H9 (cell line): ENCODE data around the gene OR7D2. TPM values are rescaled to one million over a fixed set of nuclear protein-coding genes. Genes with fewer than 3 reads are reported as not detected.

Experiments used
- DNase-seq: peaks from one replicate; pipeline ENCODE4 v3.0.0-alpha.2; 2017
- H2AFZ ChIP-seq: one replicate; pipeline ENCODE4 v1.6.1; 2013; ENCODE audit warnings: mild to moderate bottlenecking, low read length, control low read depth, moderate library complexity
- H2AK5ac ChIP-seq: 2 replicates; pipeline ENCODE4 v1.6.1; 2013; ENCODE audit warnings: low read length, control low read depth, mixed read lengths; ENCODE audit not compliant: insufficient read length
- H2BK120ac ChIP-seq: one replicate; pipeline ENCODE4 v1.6.1; 2013; ENCODE audit warnings: low read depth, mild to moderate bottlenecking, low read length, control low read depth, inconsistent platforms; ENCODE audit not compliant: poor library complexity, severe bottlenecking
- H2BK12ac ChIP-seq: 2 replicates; pipeline ENCODE4 v1.6.1; 2013; ENCODE audit warnings: low read length, control low read depth, mixed read lengths, low read depth; ENCODE audit not compliant: insufficient read length
- H2BK15ac ChIP-seq: 2 replicates; pipeline ENCODE4 v1.6.1; 2013; ENCODE audit warnings: low read depth, low read length, control low read depth
- H2BK20ac ChIP-seq: one replicate; pipeline ENCODE4 v1.6.1; 2013; ENCODE audit warnings: low read depth, mild to moderate bottlenecking, low read length, control low read depth, inconsistent platforms; ENCODE audit not compliant: poor library complexity, severe bottlenecking
- H2BK5ac ChIP-seq: 2 replicates; pipeline ENCODE4 v1.6.1; 2013; ENCODE audit warnings: low read length, control low read depth, mixed read lengths; ENCODE audit not compliant: insufficient read length
- H3K14ac ChIP-seq: 2 replicates; pipeline ENCODE4 v1.6.1; 2013; ENCODE audit warnings: low read length, control low read depth; ENCODE audit not compliant: insufficient read depth
- H3K18ac ChIP-seq: 2 replicates; pipeline ENCODE4 v1.6.1; 2013; ENCODE audit warnings: low read depth, mild to moderate bottlenecking, mixed read lengths, low read length, control low read depth; ENCODE audit not compliant: insufficient read length
- H3K23ac ChIP-seq: 2 replicates; pipeline ENCODE4 v1.6.1; 2013; ENCODE audit warnings: low read length, control low read depth, mixed read lengths, low read depth; ENCODE audit not compliant: insufficient read length
- H3K23me2 ChIP-seq: 2 replicates; pipeline ENCODE4 v1.6.1; 2013; ENCODE audit warnings: low read depth, mild to moderate bottlenecking, mixed read lengths, low read length, control low read depth; ENCODE audit not compliant: insufficient read length, poor library complexity, severe bottlenecking
- H3K27ac ChIP-seq: 2 replicates; pipeline ENCODE4 v1.5.1; 2013; ENCODE audit warnings: low read length, control low read depth, mixed read lengths, low read depth; ENCODE audit not compliant: insufficient read length
- H3K27me3 ChIP-seq: 2 replicates; pipeline ENCODE4 v1.6.1; 2013; ENCODE audit warnings: low read length, control low read depth, inconsistent platforms; ENCODE audit not compliant: insufficient read depth
- H3K4ac ChIP-seq: 2 replicates; pipeline ENCODE4 v1.6.1; 2013; ENCODE audit warnings: low read depth, mild to moderate bottlenecking, control low read depth, inconsistent platforms, low read length, moderate library complexity
- H3K4me1 ChIP-seq: 2 replicates; pipeline ENCODE4 v1.6.1; 2013; ENCODE audit warnings: low read length, control low read depth, inconsistent platforms; ENCODE audit not compliant: insufficient read depth
- H3K4me2 ChIP-seq: 2 replicates; pipeline ENCODE4 v1.6.1; 2013; ENCODE audit warnings: low read length, control low read depth, mixed read lengths; ENCODE audit not compliant: insufficient read length, insufficient read depth
- H3K56ac ChIP-seq: 2 replicates; pipeline ENCODE4 v1.6.1; 2013; ENCODE audit warnings: low read depth, mild to moderate bottlenecking, mixed read lengths, low read length, control low read depth; ENCODE audit not compliant: insufficient read length
- H3K79me1 ChIP-seq: 2 replicates; pipeline ENCODE4 v1.6.1; 2013; ENCODE audit warnings: low read depth, mild to moderate bottlenecking, moderate library complexity, low read length, control low read depth, inconsistent platforms; ENCODE audit not compliant: insufficient read depth, poor library complexity, severe bottlenecking
- H3K79me2 ChIP-seq: 2 replicates; pipeline ENCODE4 v1.6.1; 2013; ENCODE audit warnings: low read length, control low read depth, inconsistent platforms; ENCODE audit not compliant: insufficient read depth
- H3K9ac ChIP-seq: 2 replicates; pipeline ENCODE4 v1.6.1; 2013; ENCODE audit warnings: low read length, control low read depth, mixed read lengths; ENCODE audit not compliant: insufficient read length; ENCODE audit errors: extremely low read depth
- H3K9me3 ChIP-seq: one replicate; pipeline ENCODE4 v1.6.1; 2013; ENCODE audit warnings: low read depth, low read length, inconsistent platforms; ENCODE audit not compliant: control insufficient read depth
- H3T11ph ChIP-seq: one replicate; pipeline ENCODE4 v1.6.1; 2013; ENCODE audit warnings: mild to moderate bottlenecking, low read length, control low read depth, inconsistent platforms
- H4K20me1 ChIP-seq: one replicate; pipeline ENCODE4 v1.6.1; 2013; ENCODE audit not compliant: control insufficient read depth, insufficient read length, insufficient read depth
- H4K5ac ChIP-seq: 2 replicates; pipeline ENCODE4 v1.6.1; 2013; ENCODE audit warnings: low read depth, mild to moderate bottlenecking, mixed read lengths, low read length, control low read depth; ENCODE audit not compliant: insufficient read length
- H4K8ac ChIP-seq: replicated peaks from 2 replicates; pipeline ENCODE4 v1.6.1; 2013; ENCODE audit warnings: low read length, control low read depth, mixed read lengths, low read depth; ENCODE audit not compliant: insufficient read length
- H4K91ac ChIP-seq: 2 replicates; pipeline ENCODE4 v1.6.1; 2013; ENCODE audit warnings: low read depth, mild to moderate bottlenecking, moderate library complexity, mixed read lengths, low read length, control low read depth; ENCODE audit not compliant: insufficient read length
- H3K27ac Mint-ChIP-seq, 3 experiments: 2 replicates in 2 of 3; 3 replicates in 1 of 3; pipeline ENCODE4 v1.8.0; 2020 to 2021; ENCODE audit warnings: mixed read lengths in 3 of 3, mild to moderate bottlenecking in 1 of 3, moderate library complexity in 1 of 3
- H3K27me3 Mint-ChIP-seq: 2 replicates; pipeline ENCODE4 v1.8.0; 2021; ENCODE audit warnings: low read depth, mild to moderate bottlenecking, moderate library complexity, mixed read lengths
- H3K36me3 Mint-ChIP-seq, 3 experiments: 2 replicates in 2 of 3; 3 replicates in 1 of 3; pipeline ENCODE4 v1.8.0; 2020 to 2021; ENCODE audit warnings: low read depth in 3 of 3, mixed read lengths in 3 of 3; ENCODE audit not compliant: insufficient read depth in 1 of 3
- H3K4me1 Mint-ChIP-seq, 2 experiments: 2 replicates each; pipeline ENCODE4 v1.8.0; 2020; ENCODE audit warnings: mixed read lengths in 2 of 2
- H3K4me3 Mint-ChIP-seq, 2 experiments: 2 replicates in 1 of 2; 3 replicates in 1 of 2; pipeline ENCODE4 v1.8.0; 2020 to 2021; ENCODE audit warnings: mild to moderate bottlenecking in 2 of 2, mixed read lengths in 2 of 2, moderate library complexity in 1 of 2
- H3K9me3 Mint-ChIP-seq, 2 experiments: 2 replicates in 1 of 2; 3 replicates in 1 of 2; pipeline ENCODE4 v1.8.0; 2020; ENCODE audit warnings: mild to moderate bottlenecking in 2 of 2, mixed read lengths in 2 of 2, moderate library complexity in 1 of 2
- whole genome bisulfite sequencing: extraction: QIAGEN DNeasy Blood & Tissue Kit; methylation state at CpG from one replicate; pipeline ENCODE4 v1.1.7; 2013; ENCODE audit warnings: missing lambda C conversion rate, low lambda C conversion rate, mixed read lengths; ENCODE audit not compliant: insufficient read length; ENCODE audit errors: extremely low coverage; 5-methylcytosine and 5-hydroxymethylcytosine counted together
- total RNA-seq: library from RNA; stranded (reverse); gene quantifications from 2 replicates; pipeline ENCODE4 v1.2.1, GENCODE V29; 2021
- TF ChIP-seq, protein P1 (sequence below): fragments of 200-600 bp; sonication (generic); conservative IDR thresholded peaks from 3 replicates; pipeline ENCODE4 v1.8.0; 2021; ENCODE audit warnings: antibody characterized with exemption, mild to moderate bottlenecking

OR7D2 gene
- total RNA-seq, 1 experiment from 2014 or later, result 0.31 TPM

GRCh38 chr19:9149997-9150396, 28.8 kb upstream of the OR7D2 start:
- Mint-ChIP-seq H3K4me3 (peak overlapping the region in 1 of 2 experiments; percentile 11; a peak in 1 of 5 replicates), H3K4me1 (peaks cover 3 to 6% of the 10 kb centered on the region in 2 experiments; a peak in 1 of 4 replicates), H3K9me3 (peaks cover 82 to 96% of the 10 kb centered on the region in 2 experiments), H3K27ac (no peak overlapping the region), H3K36me3 (peaks cover 87 to 97% (median 95%) of the 10 kb centered on the region in 3 experiments), H3K27me3 (no peaks in the 10 kb centered on the region; the same call in none of the 2 replicates)
- H3K56ac ChIP-seq, result no peak overlapping the region
- H3T11ph ChIP-seq, result no peak overlapping the region
- H3K79me2 ChIP-seq, result peaks cover 81% of the 10 kb centered on the region
- H4K8ac ChIP-seq, result no peak overlapping the region
- H4K5ac ChIP-seq, result no peak overlapping the region
- no peak overlapping the region for H2AK5ac ChIP-seq
- H2BK120ac ChIP-seq, result no peak overlapping the region
- H3K9me3 ChIP-seq, result peaks cover 38% of the 10 kb centered on the region
- H3K18ac ChIP-seq, result no peak overlapping the region
- no peak overlapping the region for H3K4me2 ChIP-seq
- H3K23me2 ChIP-seq, result no peaks in the 10 kb centered on the region
- peaks cover 14% of the 10 kb centered on the region for H3K79me1 ChIP-seq
- H3K9ac ChIP-seq, result no peak overlapping the region
- H3K14ac ChIP-seq, result no peak overlapping the region
- no peak for DNase-seq
- no peak overlapping the region for H3K23ac ChIP-seq
- H2BK5ac ChIP-seq, result no peak overlapping the region
- no peaks in the 10 kb centered on the region for H3K4me1 ChIP-seq
- H2BK15ac ChIP-seq, result no peak overlapping the region
- TF ChIP-seq, protein P1, sequence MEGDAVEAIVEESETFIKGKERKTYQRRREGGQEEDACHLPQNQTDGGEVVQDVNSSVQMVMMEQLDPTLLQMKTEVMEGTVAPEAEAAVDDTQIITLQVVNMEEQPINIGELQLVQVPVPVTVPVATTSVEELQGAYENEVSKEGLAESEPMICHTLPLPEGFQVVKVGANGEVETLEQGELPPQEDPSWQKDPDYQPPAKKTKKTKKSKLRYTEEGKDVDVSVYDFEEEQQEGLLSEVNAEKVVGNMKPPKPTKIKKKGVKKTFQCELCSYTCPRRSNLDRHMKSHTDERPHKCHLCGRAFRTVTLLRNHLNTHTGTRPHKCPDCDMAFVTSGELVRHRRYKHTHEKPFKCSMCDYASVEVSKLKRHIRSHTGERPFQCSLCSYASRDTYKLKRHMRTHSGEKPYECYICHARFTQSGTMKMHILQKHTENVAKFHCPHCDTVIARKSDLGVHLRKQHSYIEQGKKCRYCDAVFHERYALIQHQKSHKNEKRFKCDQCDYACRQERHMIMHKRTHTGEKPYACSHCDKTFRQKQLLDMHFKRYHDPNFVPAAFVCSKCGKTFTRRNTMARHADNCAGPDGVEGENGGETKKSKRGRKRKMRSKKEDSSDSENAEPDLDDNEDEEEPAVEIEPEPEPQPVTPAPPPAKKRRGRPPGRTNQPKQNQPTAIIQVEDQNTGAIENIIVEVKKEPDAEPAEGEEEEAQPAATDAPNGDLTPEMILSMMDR, result no peak
- no peak overlapping the region for H2BK12ac ChIP-seq
- H3K4ac ChIP-seq, result no peak overlapping the region
- no peak overlapping the region for H2AFZ ChIP-seq
- WGBS, result no CpG with 5 or more reads among the region's 4 CpGs
- no peaks in the 10 kb centered on the region for H3K27me3 ChIP-seq
- H4K20me1 ChIP-seq, result no peaks in the 10 kb centered on the region
- no peak overlapping the region for H2BK20ac ChIP-seq
- H3K27ac ChIP-seq, result no peak overlapping the region
- no peak overlapping the region for H4K91ac ChIP-seq
